Activated T-helper 9 cell treated with anti-CD3 and anti-CD28 coated beads, Interleukin-2, amount 50 U/mL, for 16 hours (primary cell): ENCODE results near the gene BANP.
"Not testable (repeated sequence)": the region's sequence is repeated elsewhere in the genome, so short reads cannot be mapped to it uniquely, and the experiment has no call there.

Experiments used
- DNase-seq: peaks from one replicate; pipeline ENCODE4 v3.0.0-alpha.2; 2020; ENCODE audit warnings: low read depth

Gene BANP

GRCh38 chr16:88088611-88089010 lies 137.4 kb downstream of the BANP start:
- not testable (repeated sequence) for DNase-seq

- not testable (repeated sequence) for DNase-seq
Observed at GRCh38 chr16:88089071-88089470, 137.8 kb downstream of the BANP start.

GRCh38 chr16:88089632-88090376 lies 138.6 kb downstream of the BANP start:
- not testable (repeated sequence) for DNase-seq

GRCh38 chr16:88090377-88091175 lies 139.3 kb downstream of the BANP start:
- not testable (repeated sequence) for DNase-seq

- not testable (repeated sequence) for DNase-seq
Observed at GRCh38 chr16:88091221-88091971, 140.2 kb downstream of the BANP start.

DNA sequence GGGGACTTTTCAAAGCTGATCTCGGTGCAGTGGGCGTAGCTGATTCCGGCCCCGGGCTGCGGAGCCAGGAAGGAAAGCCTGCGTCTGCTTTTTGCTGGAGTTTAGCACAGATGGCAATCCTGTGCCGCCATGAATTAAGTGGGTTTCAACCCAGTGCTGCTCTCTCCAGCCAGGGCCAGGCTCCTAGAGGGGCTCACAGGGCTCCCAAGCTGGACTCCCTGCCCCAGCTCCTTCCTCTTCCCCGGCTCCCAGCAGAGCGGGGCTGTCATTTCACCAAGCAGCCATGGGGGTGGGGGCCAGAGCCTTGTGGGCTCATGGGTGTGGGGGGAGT lies 140.7 kb downstream of the BANP start:
- not testable (repeated sequence) for DNase-seq

DNA sequence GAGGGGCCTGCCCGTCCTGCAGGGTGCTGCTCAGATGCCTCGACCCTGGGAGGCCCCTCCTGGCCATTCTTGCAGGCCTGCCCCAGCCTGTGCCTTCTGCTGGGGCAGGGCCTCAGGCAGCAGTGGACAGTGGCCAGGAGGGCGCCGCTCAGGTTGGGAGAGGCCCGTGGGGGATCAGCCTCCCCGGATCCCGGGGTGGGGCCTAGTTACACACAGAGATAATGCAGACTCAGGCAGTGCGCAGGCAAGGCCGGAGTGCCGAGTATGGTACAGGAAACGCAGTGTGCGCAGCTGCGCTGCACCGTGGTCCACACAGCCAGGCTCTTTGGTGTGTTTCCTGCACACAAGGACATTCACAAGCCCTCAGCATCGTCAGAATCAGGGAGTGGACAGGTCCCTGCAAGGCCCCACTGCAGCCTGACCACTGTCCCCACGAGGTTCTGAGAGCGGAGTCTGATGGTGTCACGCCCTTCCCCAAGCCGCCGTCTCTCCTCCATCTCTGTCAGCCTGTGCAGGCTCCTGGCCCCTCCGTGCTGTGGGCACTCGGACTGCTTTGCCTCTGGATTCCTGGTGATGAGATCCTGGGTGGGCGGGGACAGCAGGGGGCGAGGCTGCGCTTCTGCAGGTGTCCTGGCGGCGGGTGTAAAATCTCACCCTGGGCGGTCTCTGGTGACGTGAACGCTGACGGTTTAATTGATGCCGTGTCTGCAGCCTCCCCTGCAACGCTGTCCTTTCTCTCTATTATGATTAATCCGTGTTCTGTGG lies 141.7 kb downstream of the BANP start:
- not testable (repeated sequence) for DNase-seq

DNA sequence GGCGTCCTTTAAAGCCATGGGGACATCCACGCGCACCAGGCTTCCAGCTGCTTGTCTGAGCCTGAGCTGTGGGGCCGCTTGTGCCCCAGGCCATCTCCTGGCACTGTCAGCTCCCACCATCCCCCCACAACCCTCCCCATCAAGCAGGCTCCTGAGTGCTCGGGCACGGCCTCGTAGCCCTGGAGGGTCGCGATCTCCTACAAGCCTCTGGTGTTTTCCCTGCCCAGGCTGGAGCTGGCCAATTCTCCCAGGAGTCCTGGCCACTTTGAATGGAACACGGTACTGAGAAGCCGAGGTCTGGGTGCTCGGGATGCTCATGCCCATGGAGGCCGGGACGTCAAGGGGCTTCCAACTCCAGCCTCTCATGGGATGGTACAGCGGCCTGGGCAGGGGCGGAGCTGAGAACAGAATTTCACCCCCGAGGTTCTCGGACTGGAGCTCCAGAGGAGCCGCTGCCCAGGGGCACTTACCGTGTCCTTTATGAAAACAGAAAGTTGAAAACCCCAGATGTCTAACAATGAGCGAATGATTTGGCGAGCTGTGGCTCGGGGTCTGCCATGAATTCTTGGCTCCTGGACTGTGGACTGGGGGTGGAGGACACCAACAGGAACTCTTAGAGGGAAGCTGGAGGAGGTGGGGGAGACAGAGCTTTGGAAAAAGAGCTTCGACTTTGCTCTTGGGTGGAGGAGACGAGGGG lies 142.5 kb downstream of the BANP start:
- not testable (repeated sequence) for DNase-seq

DNA sequence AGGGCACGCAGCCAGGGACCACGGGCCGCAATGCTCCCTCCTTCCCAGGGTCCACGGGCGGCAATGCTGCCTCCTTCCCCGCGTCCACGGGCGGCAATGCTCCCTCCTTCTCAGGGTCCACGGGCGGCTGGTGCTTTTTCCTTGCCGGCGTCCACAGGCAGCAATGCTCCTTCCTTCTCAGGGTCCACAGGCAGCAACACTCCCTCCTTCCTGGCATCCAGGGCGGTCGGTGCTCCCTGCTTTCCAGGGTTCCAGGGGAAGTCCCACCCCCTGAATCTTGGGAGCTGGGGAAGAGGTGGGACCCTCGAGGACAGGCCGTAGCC lies 143.0 kb downstream of the BANP start:
- not testable (repeated sequence) for DNase-seq

- DNase-seq = not testable (repeated sequence)
Observed at GRCh38 chr16:88094900-88095299, 143.7 kb downstream of the BANP start.

DNA sequence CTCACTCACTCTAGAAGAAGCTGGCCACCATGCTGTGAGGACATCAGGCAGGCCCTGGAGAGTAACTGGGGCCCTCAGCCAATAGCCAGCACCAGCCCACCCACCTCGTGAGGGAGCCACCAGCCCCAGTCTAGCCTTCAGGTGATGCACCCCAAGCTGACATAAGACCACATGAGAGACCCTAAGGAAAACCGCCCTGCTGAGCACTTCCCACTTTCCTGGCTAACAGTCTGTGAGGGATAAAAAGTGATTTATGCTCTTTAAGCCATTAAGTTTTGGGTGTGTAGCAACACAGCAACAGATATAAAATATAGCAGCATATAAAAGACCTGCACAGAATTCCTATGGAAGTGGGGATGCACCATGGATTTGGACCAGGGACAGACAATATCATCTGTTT lies 145.4 kb downstream of the BANP start:
- DNase-seq = not testable (repeated sequence)

- DNase-seq = not testable (repeated sequence)
Observed at GRCh38 chr16:88098731-88099562, 147.7 kb downstream of the BANP start.

- DNase-seq = no peak
Observed at GRCh38 chr16:88099563-88099890, 148.3 kb downstream of the BANP start.

GRCh38 chr16:88099956-88100355 lies 148.7 kb downstream of the BANP start:
- DNase-seq = not testable (repeated sequence)

- not testable (repeated sequence) for DNase-seq
Observed at GRCh38 chr16:88100801-88101622, 149.8 kb downstream of the BANP start.

DNA sequence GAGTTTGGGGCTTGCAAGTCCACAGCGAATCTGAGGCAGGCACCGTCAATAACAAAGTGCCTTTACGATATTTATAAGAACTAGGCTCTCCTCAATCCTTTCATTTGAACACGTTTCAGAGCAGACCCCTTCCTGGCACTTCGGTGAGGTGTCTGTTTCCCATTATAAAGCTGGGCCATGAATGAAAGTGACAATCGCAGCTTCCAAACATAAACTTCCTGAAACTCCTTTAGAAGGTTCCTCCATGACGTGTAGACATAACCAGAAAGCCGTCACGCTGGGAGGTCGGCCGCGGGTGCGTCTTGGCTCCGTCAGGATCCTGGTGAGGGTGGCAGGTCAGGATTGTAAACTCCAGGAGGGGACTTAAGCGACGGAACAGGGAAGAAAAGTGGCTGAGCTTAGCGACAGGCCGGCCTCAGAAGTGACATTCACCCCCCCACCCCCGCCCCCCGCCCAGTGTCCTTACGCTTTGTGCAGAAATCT lies 150.4 kb downstream of the BANP start:
- DNase-seq = not testable (repeated sequence)

GRCh38 chr16:88102597-88102996 lies 151.4 kb downstream of the BANP start:
- DNase-seq = no peak

DNA sequence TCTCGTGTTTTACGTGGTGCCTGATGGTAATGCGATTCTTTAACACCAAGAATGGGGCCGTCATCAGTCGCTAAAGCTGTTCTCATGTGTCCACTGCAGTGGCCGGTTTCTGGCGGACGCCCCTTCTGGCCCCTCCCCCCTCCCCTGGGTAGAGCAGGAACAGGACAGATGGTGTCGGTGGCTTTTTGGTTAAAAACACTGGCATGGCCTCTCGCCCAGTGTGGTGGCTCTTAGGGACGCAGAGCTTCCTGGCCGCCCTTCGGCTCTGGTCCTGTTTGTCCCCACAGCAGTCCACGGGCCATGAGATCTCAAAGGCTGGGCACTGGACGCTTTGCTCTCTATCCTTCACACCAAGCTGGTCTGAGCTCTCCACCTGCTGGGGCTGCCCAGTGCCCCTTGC lies 151.8 kb downstream of the BANP start:
- no peak for DNase-seq

DNA sequence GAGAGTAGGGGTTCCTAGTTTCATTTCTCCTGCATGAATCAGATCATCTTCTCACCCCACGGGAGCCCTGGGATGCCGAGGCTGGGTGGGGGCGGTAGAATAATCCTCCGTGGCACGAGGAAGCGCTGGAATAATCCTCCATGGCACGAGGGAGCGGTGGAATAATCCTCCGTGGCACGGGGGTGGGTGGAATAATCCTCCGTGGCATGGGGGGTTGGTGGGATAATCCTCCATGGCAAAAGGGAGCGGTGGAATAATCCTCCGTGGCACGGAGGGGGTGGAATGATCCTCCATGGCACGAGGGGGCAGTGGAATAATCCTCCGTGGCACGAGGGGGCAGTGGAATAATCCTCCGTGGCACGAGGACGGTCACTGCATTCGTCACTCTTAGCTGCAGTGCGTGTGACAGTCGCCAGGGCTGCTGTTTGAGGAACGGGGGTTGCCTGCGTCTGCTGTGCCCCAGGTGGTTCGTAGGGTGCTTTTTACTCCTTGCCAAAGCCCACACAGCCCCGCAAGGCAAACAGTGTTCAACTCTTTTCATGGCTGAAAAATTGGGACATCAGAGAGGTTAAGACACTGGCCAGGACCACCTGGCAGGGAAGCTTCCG lies 152.5 kb downstream of the BANP start:
- no peak for DNase-seq
